GM12878 (cell line): ENCODE results near the gene CHKA. TPM values are rescaled to one million over a fixed set of nuclear protein-coding genes. Genes with fewer than 3 reads are reported as not detected.

ENCODE experiments used
- ATAC-seq: fragments of 200-7000 bp; cut with Tn5 transposase; 3 replicates; pipeline ENCODE4 v1.9.1; 2020; ENCODE audit warnings: mild to moderate bottlenecking, moderate library complexity
- BruUV-seq: library from RNA; stranded (reverse); fragments of 400-500 nt; replicated peaks from 2 replicates; lab custom pipeline; 2021; lab: Mats Ljungman, UMichigan
- CTCF ChIA-PET: fragments of 300-600 bp; sonication (Branson Sonifier 250); formaldehyde crosslinking; extraction: SDS; loops from one replicate; lab custom pipeline; 2021; ENCODE audit warnings: inconsistent platforms; lab: Yijun Ruan, JAX
- POLR2A ChIA-PET: fragments of 350-600 bp; formaldehyde crosslinking; extraction: SDS; loops from one replicate; lab custom pipeline; 2021; ENCODE audit warnings: inconsistent platforms; lab: Charles Lee
- RAD21 ChIA-PET: fragments of 300-600 bp; sonication (Branson Sonifier 250); formaldehyde crosslinking; loops from one replicate; lab custom pipeline; 2023; ENCODE audit warnings: antibody characterized with exemption; ENCODE audit not compliant: unreplicated experiment; lab: Charles Lee
- SMC1A ChIA-PET: fragments of 300-600 bp; sonication (Branson Sonifier 250); formaldehyde crosslinking; loops from one replicate; lab custom pipeline; 2023; ENCODE audit not compliant: unreplicated experiment, uncharacterized antibody; lab: Charles Lee
- DNase-seq: peaks from one replicate; pipeline ENCODE4 v3.0.0-alpha.2; 2011; ENCODE audit warnings: low read depth, low spot score
- FAIRE-seq: peaks from 3 replicates; lab custom pipeline; 2011; peaks lifted over from hg19 to GRCh38; lab: Jason Lieb, UNC
- H2AFZ ChIP-seq: 2 replicates; pipeline ENCODE4 v1.6.0; 2011; ENCODE audit warnings: low read depth, low read length, control low read depth; ENCODE audit not compliant: control insufficient read depth
- H3K27ac ChIP-seq: 2 replicates; pipeline ENCODE4 v1.5.1; 2011; ENCODE audit warnings: control low read depth; ENCODE audit not compliant: control insufficient read depth, insufficient read depth
- H3K27me3 ChIP-seq, 2 experiments: replicated peaks in 1 of 2; 2 replicates each; pipeline versions ENCODE4 v1.6.0 to v1.6.1; 2011; ENCODE audit warnings: low read length in 1 of 2; ENCODE audit not compliant: control insufficient read depth in 2 of 2, insufficient read depth in 2 of 2
- H3K36me3 ChIP-seq, 2 experiments: 2 replicates each; pipeline ENCODE4 v1.5.1; 2011; ENCODE audit warnings: low read length in 1 of 2; ENCODE audit not compliant: control insufficient read depth in 2 of 2, insufficient read depth in 2 of 2
- H3K4me1 ChIP-seq: 2 replicates; pipeline ENCODE4 v1.6.1; 2011; ENCODE audit warnings: mild to moderate bottlenecking, low read length, moderate library complexity, mixed read lengths; ENCODE audit not compliant: control insufficient read depth, insufficient read depth
- H3K4me2 ChIP-seq: 2 replicates; pipeline ENCODE4 v1.6.0; 2011; ENCODE audit warnings: control low read depth; ENCODE audit not compliant: control insufficient read depth, insufficient read depth
- H3K4me3 ChIP-seq: fragments of 200-600 bp; sonication (generic); 2 replicates; pipeline ENCODE4 v1.5.1; 2016
- H3K79me2 ChIP-seq: 2 replicates; pipeline ENCODE4 v1.6.0; 2011; ENCODE audit warnings: low read length; ENCODE audit not compliant: control insufficient read depth, insufficient read depth
- H3K9ac ChIP-seq: 2 replicates; pipeline ENCODE4 v1.8.0; 2011; ENCODE audit warnings: low read length, control low read depth, mixed read lengths; ENCODE audit not compliant: control insufficient read depth, insufficient read depth
- H3K9me3 ChIP-seq: replicated peaks from 3 replicates; pipeline ENCODE4 v1.5.1; 2011; ENCODE audit warnings: mild to moderate bottlenecking, low read length; ENCODE audit not compliant: control insufficient read depth, insufficient read depth
- H4K20me1 ChIP-seq: 2 replicates; pipeline ENCODE4 v1.6.0; 2011; ENCODE audit not compliant: control insufficient read depth, insufficient read depth
- BHLHE40 ChIP-seq, 2 experiments: fragments of 450-650 bp in 1 of 2; IDR thresholded peaks; 2 replicates each; pipeline ENCODE4 v1.6.1; 2011 to 2017; ENCODE audit warnings: low read depth in 2 of 2, borderline replicate concordance in 1 of 2, improper control_type of control experiment in 1 of 2, low read length in 1 of 2, mild to moderate bottlenecking in 1 of 2
- CEBPZ ChIP-seq: fragments of 150-350 bp; IDR thresholded peaks from 2 replicates; pipeline ENCODE4 v1.6.1; 2016; ENCODE audit warnings: low read depth, low read length
- EGR1 ChIP-seq, 2 experiments: IDR thresholded peaks; 1 replicate in 1 of 2; 2 replicates in 1 of 2; pipeline ENCODE4 v1.6.1; 2011 to 2012; ENCODE audit warnings: low read depth in 2 of 2, low read length in 2 of 2, borderline replicate concordance in 1 of 2, mild to moderate bottlenecking in 1 of 2, moderate library complexity in 1 of 2
- FOXM1 ChIP-seq: IDR thresholded peaks from 2 replicates; pipeline ENCODE4 v1.6.1; 2012; ENCODE audit warnings: low read depth, mild to moderate bottlenecking, inconsistent platforms, low read length, moderate library complexity
- GABPA ChIP-seq: IDR thresholded peaks from 2 replicates; pipeline ENCODE4 v1.6.1; 2014; ENCODE audit warnings: antibody characterized with exemption, low read depth, mild to moderate bottlenecking, inconsistent platforms
- IKZF2 ChIP-seq, 2 experiments: fragments of 450-650 bp; IDR thresholded peaks; 2 replicates each; pipeline ENCODE4 v1.6.1; 2017; ENCODE audit warnings: mild to moderate bottlenecking in 2 of 2, moderate library complexity in 2 of 2
- MTA2 ChIP-seq: fragments of 450-650 bp; IDR thresholded peaks from 2 replicates; pipeline ENCODE4 v1.6.1; 2016; ENCODE audit warnings: low read depth, mild to moderate bottlenecking, moderate library complexity
- NFXL1 ChIP-seq: fragments of 450-650 bp; IDR thresholded peaks from 2 replicates; pipeline ENCODE4 v1.6.1; 2017; ENCODE audit warnings: antibody characterized with exemption, mild to moderate bottlenecking, borderline replicate concordance
- PKNOX1 ChIP-seq: fragments of 450-650 bp; IDR thresholded peaks from 2 replicates; pipeline ENCODE4 v1.6.1; 2016; ENCODE audit warnings: mild to moderate bottlenecking
- SRF ChIP-seq, 2 experiments: IDR thresholded peaks; 2 replicates each; pipeline ENCODE4 v1.6.1; 2011; ENCODE audit warnings: low read depth in 2 of 2, low read length in 2 of 2, mild to moderate bottlenecking in 1 of 2, moderate library complexity in 1 of 2
- SUPT20H ChIP-seq: IDR thresholded peaks from 2 replicates; pipeline ENCODE4 v1.6.1; 2011; ENCODE audit warnings: low read depth, mild to moderate bottlenecking, low read length, moderate library complexity, borderline replicate concordance; ENCODE audit not compliant: control insufficient read depth
- TCF12 ChIP-seq: IDR thresholded peaks from 2 replicates; pipeline ENCODE4 v1.6.1; 2011; ENCODE audit warnings: low read depth, mild to moderate bottlenecking, low read length
- ZNF274 ChIP-seq: IDR thresholded peaks from one replicate; pipeline ENCODE4 v1.8.0; 2011; ENCODE audit not compliant: insufficient read length, insufficient read depth
- WGBS: methylation state at CpG from one replicate; pipeline ENCODE4 v1.1.6; 2016; ENCODE audit warnings: low lambda C conversion rate; ENCODE audit not compliant: insufficient replicate concordance, insufficient coverage; ENCODE audit errors: missing lambda C conversion rate; 5-methylcytosine and 5-hydroxymethylcytosine counted together
- in situ Hi-C: fragments of 300-500 bp; cut with MboI; formaldehyde crosslinking; loops from 9 replicates; pipeline ENCODE4 v1.14.3; 2018; ENCODE audit warnings: mixed read lengths
- intact Hi-C: fragments of 100-400 bp; cut with micrococcal nuclease; formaldehyde crosslinking; loops from one replicate; pipeline ENCODE4 v1.14.2; 2022; ENCODE audit not compliant: unreplicated experiment
- polyA plus RNA-seq, 11 experiments: library from polyadenylated mRNA; depleted of rRNA in 4 of 11; unstranded in 6 of 11; stranded (reverse) in 5 of 11; fragments of >200 nt; fragmentation: Nextera tagmentation in 4 of 11; fragmentation: Illumina TruSeq in 1 of 11; extraction: Ambion mirVana in 4 of 11; extraction: Trizol in 1 of 11; gene quantifications; 1 replicate in 1 of 11; 2 replicates in 10 of 11; pipeline versions ENCODE4 v1.2.1 to v1.2.3, GENCODE V29; 2011 to 2016; ENCODE audit warnings: inconsistent platforms in 2 of 11, missing spikeins in 2 of 11, low read depth in 1 of 11
- total RNA-seq, 4 experiments: library from RNA; depleted of rRNA in 3 of 4; stranded (reverse); fragments of >200 nt in 3 of 4; fragmentation: Illumina TruSeq in 1 of 4; extraction: Trizol in 1 of 4; gene quantifications; 2 replicates each; pipeline versions ENCODE4 v1.2.1 to v1.2.3, GENCODE V29; 2013 to 2021
- TF ChIP-seq, protein P1 (sequence below): fragments of 450-650 bp; IDR thresholded peaks from 2 replicates; pipeline ENCODE4 v1.6.1; 2017; ENCODE audit warnings: mild to moderate bottlenecking, moderate library complexity
- TF ChIP-seq, protein P2 (sequence below): IDR thresholded peaks from 2 replicates; pipeline ENCODE4 v1.6.1; 2011; ENCODE audit warnings: borderline replicate concordance, low read depth, mild to moderate bottlenecking, moderate library complexity, low read length; ENCODE audit not compliant: insufficient read depth, poor library complexity, severe bottlenecking

The CHKA gene
- total and polyA plus RNA-seq, 10 of the 15 experiments (the other 5 are each of a cell fraction or from before 2014, with no cell fraction given) = 5.2 to 29.2 (median 21.2) TPM

- no peak overlapping the region for H3K27ac ChIP-seq
- DNase-seq (no peak), FAIRE-seq (no peak), ATAC-seq (no peak)
- no TSS peak for BruUV-seq
- H2AFZ ChIP-seq = no peak overlapping the region
- WGBS = 56% methylated on average over 8 of the region's 8 CpGs
- RAD21 ChIA-PET = no interaction called here
- CTCF ChIA-PET = no interaction called here
- in situ Hi-C loops = no loop called here
- no peaks in the 10 kb centered on the region for H3K27me3 ChIP-seq
- no peaks in the 10 kb centered on the region for H3K36me3 ChIP-seq
- intact Hi-C loops = no loop called here
- no peaks in the 10 kb centered on the region; the same call in 2 of the 3 replicates for H3K9me3 ChIP-seq
- SMC1A ChIA-PET = no interaction called here
- no peaks in the 10 kb centered on the region for H3K79me2 ChIP-seq
- peaks cover 1% of the 10 kb centered on the region for H3K4me1 ChIP-seq
- no peak overlapping the region for H3K4me3 ChIP-seq
- no peaks in the 10 kb centered on the region for H4K20me1 ChIP-seq
- no peak overlapping the region for H3K9ac ChIP-seq
- no peak overlapping the region for H3K4me2 ChIP-seq
- POLR2A ChIA-PET = no interaction called here
- TF ChIP-seq NFXL1 (no peak), TCF12 (no peak), FOXM1 (no peak), PKNOX1 (no peak), IKZF2 (IDR thresholded peaks at IDR 0.05) (no peak), SUPT20H (no peak), GABPA (no peak), ZNF274 (no peak), SRF (IDR thresholded peaks at IDR 0.05; ENCODE audit: low read depth in 2 of 2, low read length in 2 of 2) (no peak), BHLHE40 (IDR thresholded peaks at IDR 0.05; ENCODE audit: borderline replicate concordance in 1 of 2, low read depth in 2 of 2, low read length in 1 of 2) (no peak), MTA2 (no peak), CEBPZ (no peak), EGR1 (IDR thresholded peaks at IDR 0.05; ENCODE audit: borderline replicate concordance in 1 of 2, low read depth in 2 of 2, low read length in 2 of 2) (no peak)
- TF ChIP-seq, protein P1, sequence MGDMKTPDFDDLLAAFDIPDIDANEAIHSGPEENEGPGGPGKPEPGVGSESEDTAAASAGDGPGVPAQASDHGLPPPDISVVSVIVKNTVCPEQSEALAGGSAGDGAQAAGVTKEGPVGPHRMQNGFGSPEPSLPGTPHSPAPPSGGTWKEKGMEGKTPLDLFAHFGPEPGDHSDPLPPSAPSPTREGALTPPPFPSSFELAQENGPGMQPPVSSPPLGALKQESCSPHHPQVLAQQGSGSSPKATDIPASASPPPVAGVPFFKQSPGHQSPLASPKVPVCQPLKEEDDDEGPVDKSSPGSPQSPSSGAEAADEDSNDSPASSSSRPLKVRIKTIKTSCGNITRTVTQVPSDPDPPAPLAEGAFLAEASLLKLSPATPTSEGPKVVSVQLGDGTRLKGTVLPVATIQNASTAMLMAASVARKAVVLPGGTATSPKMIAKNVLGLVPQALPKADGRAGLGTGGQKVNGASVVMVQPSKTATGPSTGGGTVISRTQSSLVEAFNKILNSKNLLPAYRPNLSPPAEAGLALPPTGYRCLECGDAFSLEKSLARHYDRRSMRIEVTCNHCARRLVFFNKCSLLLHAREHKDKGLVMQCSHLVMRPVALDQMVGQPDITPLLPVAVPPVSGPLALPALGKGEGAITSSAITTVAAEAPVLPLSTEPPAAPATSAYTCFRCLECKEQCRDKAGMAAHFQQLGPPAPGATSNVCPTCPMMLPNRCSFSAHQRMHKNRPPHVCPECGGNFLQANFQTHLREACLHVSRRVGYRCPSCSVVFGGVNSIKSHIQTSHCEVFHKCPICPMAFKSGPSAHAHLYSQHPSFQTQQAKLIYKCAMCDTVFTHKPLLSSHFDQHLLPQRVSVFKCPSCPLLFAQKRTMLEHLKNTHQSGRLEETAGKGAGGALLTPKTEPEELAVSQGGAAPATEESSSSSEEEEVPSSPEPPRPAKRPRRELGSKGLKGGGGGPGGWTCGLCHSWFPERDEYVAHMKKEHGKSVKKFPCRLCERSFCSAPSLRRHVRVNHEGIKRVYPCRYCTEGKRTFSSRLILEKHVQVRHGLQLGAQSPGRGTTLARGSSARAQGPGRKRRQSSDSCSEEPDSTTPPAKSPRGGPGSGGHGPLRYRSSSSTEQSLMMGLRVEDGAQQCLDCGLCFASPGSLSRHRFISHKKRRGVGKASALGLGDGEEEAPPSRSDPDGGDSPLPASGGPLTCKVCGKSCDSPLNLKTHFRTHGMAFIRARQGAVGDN = no peak
- TF ChIP-seq, protein P2, sequence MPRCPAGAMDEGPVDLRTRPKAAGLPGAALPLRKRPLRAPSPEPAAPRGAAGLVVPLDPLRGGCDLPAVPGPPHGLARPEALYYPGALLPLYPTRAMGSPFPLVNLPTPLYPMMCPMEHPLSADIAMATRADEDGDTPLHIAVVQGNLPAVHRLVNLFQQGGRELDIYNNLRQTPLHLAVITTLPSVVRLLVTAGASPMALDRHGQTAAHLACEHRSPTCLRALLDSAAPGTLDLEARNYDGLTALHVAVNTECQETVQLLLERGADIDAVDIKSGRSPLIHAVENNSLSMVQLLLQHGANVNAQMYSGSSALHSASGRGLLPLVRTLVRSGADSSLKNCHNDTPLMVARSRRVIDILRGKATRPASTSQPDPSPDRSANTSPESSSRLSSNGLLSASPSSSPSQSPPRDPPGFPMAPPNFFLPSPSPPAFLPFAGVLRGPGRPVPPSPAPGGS = no peak
These were observed 15.7 kb upstream of the CHKA start for GRCh38 chr11:68136866-68137265.
